HG02840 (cell line): Measurements from ENCODE around the gene TPSD1.
"Not testable (repeated sequence)": the region's sequence is repeated elsewhere in the genome, so short reads cannot be mapped to it uniquely, and the experiment has no call there.

ENCODE experiments used
- ATAC-seq: cut with Tn5 transposase; IDR thresholded peaks from one replicate; pipeline ENCODE4 v1.9.1; 2021; ENCODE audit warnings: mild to moderate bottlenecking, moderate library complexity, moderate number of reproducible peaks; ENCODE audit not compliant: unreplicated experiment, low FRiP score

TPSD1 gene

GRCh38 chr16:1238909-1239308 is 17.0 kb upstream of the TPSD1 start:
- ATAC-seq, result not testable (repeated sequence)

GRCh38 chr16:1239575-1239974 is 16.3 kb upstream of the TPSD1 start:
- ATAC-seq, result not testable (repeated sequence)

GRCh38 chr16:1240436-1240835 is 15.4 kb upstream of the TPSD1 start, which contains the start of gene TPSAB1:
TSS of gene TPSAB1 (plus strand) at chr16:1240705. CDS start at chr16:1240939, 234 bp downstream.
- ATAC-seq, result not testable (repeated sequence)

GRCh38 chr16:1241081-1241480 is 14.8 kb upstream of the TPSD1 start:
- ATAC-seq, result not testable (repeated sequence)

GRCh38 chr16:1243363-1243762 is 12.5 kb upstream of the TPSD1 start:
- not testable (repeated sequence) for ATAC-seq

GRCh38 chr16:1243907-1244850 is 11.7 kb upstream of the TPSD1 start:
- ATAC-seq, result not testable (repeated sequence)

GRCh38 chr16:1244881-1245280 is 11.0 kb upstream of the TPSD1 start:
- ATAC-seq, result no peak

GRCh38 chr16:1245452-1246020 is 10.3 kb upstream of the TPSD1 start:
- ATAC-seq, result no peak

GRCh38 chr16:1247903-1248537 is 7.8 kb upstream of the TPSD1 start:
- not testable (repeated sequence) for ATAC-seq

- ATAC-seq, result not testable (repeated sequence)
These were observed 6.7 kb upstream of the TPSD1 start for GRCh38 chr16:1249031-1249755.

GRCh38 chr16:1253701-1254364 is 2.0 kb upstream of the TPSD1 start:
- ATAC-seq, result not testable (repeated sequence)

- not testable (repeated sequence) for ATAC-seq
These were observed 1.0 kb upstream of the TPSD1 start for GRCh38 chr16:1254821-1255220.

GRCh38 chr16:1256296-1256873 is 516 bp downstream of the TPSD1 start:
- ATAC-seq, result not testable (repeated sequence)

GRCh38 chr16:1256874-1257322 is 1.0 kb downstream of the TPSD1 start:
- ATAC-seq, result no peak

GRCh38 chr16:1257561-1258224 is 1.8 kb downstream of the TPSD1 start:
- ATAC-seq, result no peak

- ATAC-seq, result no peak
These were observed 2.3 kb downstream of the TPSD1 start for GRCh38 chr16:1258225-1258600.

GRCh38 chr16:1258906-1259759 is 3.3 kb downstream of the TPSD1 start:
- ATAC-seq, result no peak

GRCh38 chr16:1259760-1260068 is 3.8 kb downstream of the TPSD1 start:
- no peak for ATAC-seq
